WTC11 (cell line): ENCODE data around the gene HIVEP2. TPM values are rescaled to one million over a fixed set of nuclear protein-coding genes. Genes with fewer than 3 reads are reported as not detected.
A peak's percentile ranks its signal among the peaks of the same experiment; 100 is the strongest.

Source experiments
- ATAC-seq: fragments of 200-7000 bp; cut with Tn5 transposase; 2 replicates; pipeline ENCODE4 v1.10.0; 2021; ENCODE audit warnings: mild to moderate bottlenecking, moderate library complexity
- CTCF ChIA-PET: fragments of 300-600 bp; sonication (Branson Sonifier 250); formaldehyde crosslinking; loops from one replicate; lab custom pipeline; 2021; ENCODE audit warnings: antibody characterized with exemption; lab: Charles Lee
- POLR2A ChIA-PET: fragments of 350-600 bp; sonication (Branson Sonifier 250); formaldehyde crosslinking; loops from one replicate; lab custom pipeline; 2021; ENCODE audit warnings: antibody characterized with exemption; lab: Charles Lee
- DNase-seq: peaks from one replicate; pipeline ENCODE4 v3.0.0; 2021; ENCODE audit warnings: low spot score
- H3K27ac Mint-ChIP-seq: 2 replicates; pipeline ENCODE4 v1.8.0; 2021; ENCODE audit warnings: mixed read lengths
- H3K27me3 Mint-ChIP-seq: 2 replicates; pipeline ENCODE4 v1.8.0; 2021; ENCODE audit warnings: low read depth, mild to moderate bottlenecking, moderate library complexity, mixed read lengths
- H3K36me3 Mint-ChIP-seq: 2 replicates; pipeline ENCODE4 v1.8.0; 2021; ENCODE audit warnings: mixed read lengths
- H3K4me1 Mint-ChIP-seq: 2 replicates; pipeline ENCODE4 v1.8.0; 2022; ENCODE audit warnings: mixed read lengths
- H3K4me3 Mint-ChIP-seq: 2 replicates; pipeline ENCODE4 v1.8.0; 2021; ENCODE audit warnings: mild to moderate bottlenecking, moderate library complexity, mixed read lengths
- H3K9me3 Mint-ChIP-seq: 2 replicates; pipeline ENCODE4 v1.8.0; 2021; ENCODE audit warnings: mixed read lengths
- ARID4B ChIP-seq: sonication (generic); formaldehyde crosslinking; IDR thresholded peaks from 2 replicates; pipeline ENCODE4 v1.8.0; 2023; ENCODE audit warnings: missing genetic modification reagents, mild to moderate bottlenecking, borderline replicate concordance
- CREB1 ChIP-seq: sonication (generic); formaldehyde crosslinking; IDR thresholded peaks from 2 replicates; pipeline ENCODE4 v1.8.0; 2023; ENCODE audit warnings: mild to moderate bottlenecking, missing genetic modification reagents
- E2F4 ChIP-seq: sonication (generic); formaldehyde crosslinking; IDR thresholded peaks from 2 replicates; pipeline ENCODE4 v1.8.1; 2022; ENCODE audit warnings: low read depth, mild to moderate bottlenecking, moderate library complexity, missing genetic modification reagents, borderline replicate concordance
- ELF4 ChIP-seq: sonication (generic); formaldehyde crosslinking; IDR thresholded peaks from 2 replicates; pipeline ENCODE4 v1.8.1; 2022; ENCODE audit warnings: low read depth, mild to moderate bottlenecking, moderate library complexity, missing genetic modification reagents
- FOXK1 ChIP-seq: sonication (generic); formaldehyde crosslinking; IDR thresholded peaks from 2 replicates; pipeline ENCODE4 v1.8.0; 2022; ENCODE audit warnings: mild to moderate bottlenecking, moderate library complexity, missing genetic modification reagents
- GTF2I ChIP-seq: fragments of 250-450 bp; sonication (Bioruptor Pico); conservative IDR thresholded peaks from 2 replicates; pipeline ENCODE4 v1.4.0; 2021; ENCODE audit warnings: mild to moderate bottlenecking
- JUN ChIP-seq: sonication (generic); formaldehyde crosslinking; IDR thresholded peaks from 2 replicates; pipeline ENCODE4 v1.8.0; 2023; ENCODE audit warnings: mild to moderate bottlenecking, missing genetic modification reagents
- MYBL2 ChIP-seq: sonication (generic); formaldehyde crosslinking; IDR thresholded peaks from 2 replicates; pipeline ENCODE4 v1.8.1; 2023; ENCODE audit warnings: mild to moderate bottlenecking, moderate library complexity, missing genetic modification reagents
- NFE2L1 ChIP-seq: sonication (generic); formaldehyde crosslinking; IDR thresholded peaks from 2 replicates; pipeline ENCODE4 v1.8.1; 2023; ENCODE audit warnings: missing genetic modification reagents
- PRDM15 ChIP-seq: sonication (generic); formaldehyde crosslinking; IDR thresholded peaks from 2 replicates; pipeline ENCODE4 v1.8.0; 2022; ENCODE audit warnings: missing genetic modification reagents
- PRRX2 ChIP-seq: fragments of 250-450 bp; sonication (Bioruptor Pico); IDR thresholded peaks from 2 replicates; pipeline ENCODE4 v1.8.0; 2021; ENCODE audit warnings: mild to moderate bottlenecking
- SMAD4 ChIP-seq: sonication (generic); formaldehyde crosslinking; IDR thresholded peaks from 2 replicates; pipeline ENCODE4 v1.8.0; 2022; ENCODE audit warnings: mild to moderate bottlenecking, missing genetic modification reagents
- SP1 ChIP-seq: sonication (generic); formaldehyde crosslinking; conservative IDR thresholded peaks from 2 replicates; pipeline ENCODE4 v1.8.1; 2022; ENCODE audit warnings: missing genetic modification reagents
- STAT6 ChIP-seq: sonication (generic); formaldehyde crosslinking; conservative IDR thresholded peaks from 2 replicates; pipeline ENCODE4 v1.8.1; 2023; ENCODE audit warnings: mild to moderate bottlenecking, low read depth, missing genetic modification reagents, moderate library complexity
- ZNF138 ChIP-seq: sonication (generic); formaldehyde crosslinking; conservative IDR thresholded peaks from 2 replicates; pipeline ENCODE4 v1.8.1; 2022; ENCODE audit warnings: mild to moderate bottlenecking, moderate library complexity, missing genetic modification reagents
- ZNF263 ChIP-seq: sonication (generic); formaldehyde crosslinking; IDR thresholded peaks from 2 replicates; pipeline ENCODE4 v1.8.1; 2022; ENCODE audit warnings: low read depth, mild to moderate bottlenecking, moderate library complexity, missing genetic modification reagents
- ZNF396 ChIP-seq: fragments of 250-450 bp; sonication (Bioruptor Pico); IDR thresholded peaks from 2 replicates; pipeline ENCODE4 v1.8.0; 2021; ENCODE audit warnings: mild to moderate bottlenecking, moderate library complexity, borderline replicate concordance
- ZNF416 ChIP-seq: fragments of 250-450 bp; sonication (Bioruptor Pico); IDR thresholded peaks from 2 replicates; pipeline ENCODE4 v1.9.0; 2021; ENCODE audit warnings: mild to moderate bottlenecking, inconsistent platforms
- ZNF671 ChIP-seq: fragments of 250-450 bp; sonication (Bioruptor Pico); IDR thresholded peaks from 2 replicates; pipeline ENCODE4 v1.8.0; 2021; ENCODE audit warnings: mild to moderate bottlenecking
- total RNA-seq: library from RNA; stranded (reverse); gene quantifications from 3 replicates; pipeline ENCODE4 v1.2.3, GENCODE V29; 2021

HIVEP2 gene
- total RNA-seq, 1 experiment from 2014 or later, result 11.5 TPM

- no peak for TF ChIP-seq ARID4B (CRISPR knock-in tag)
- no peak for TF ChIP-seq ZNF263 (CRISPR knock-in tag)
- no peak for TF ChIP-seq STAT6 (CRISPR knock-in tag)
- TF ChIP-seq ELF4 (CRISPR knock-in tag), result no peak
- TF ChIP-seq CREB1 (CRISPR knock-in tag), result no peak
- no peak for TF ChIP-seq PRDM15 (CRISPR knock-in tag)
- no peak for TF ChIP-seq MYBL2
Measured at GRCh38 chr6:142749556-142749955, 195.4 kb downstream of the HIVEP2 start (continued).

GRCh38 chr6:142746524-142746923 is 198.5 kb downstream of the HIVEP2 start:
- Mint-ChIP-seq H3K36me3 (no peaks in the 10 kb centered on the region), H3K4me1 (peaks cover 9% of the 10 kb centered on the region; the same call in 1 of the 2 replicates), H3K27me3 (no peaks in the 10 kb centered on the region), H3K9me3 (no peaks in the 10 kb centered on the region), H3K27ac (no peak overlapping the region), H3K4me3 (no peak overlapping the region)
- DNase-seq (peak; percentile 59), ATAC-seq (peak; percentile 99)
- TF ChIP-seq ZNF138 (CRISPR knock-in tag), result no peak
- TF ChIP-seq JUN (CRISPR knock-in tag), result no peak
- TF ChIP-seq GTF2I (CRISPR knock-in tag), result no peak
- no peak for TF ChIP-seq SP1 (CRISPR knock-in tag)
- TF ChIP-seq ZNF263 (CRISPR knock-in tag), result no peak
- no peak for TF ChIP-seq FOXK1
- TF ChIP-seq NFE2L1, result no peak
- TF ChIP-seq SMAD4, result no peak
- ChIA-PET POLR2A (no interaction called here), CTCF (interaction anchor here (0.9 to 5.0 kb wide), 8 partner anchors 9 to 681 kb away, joined by 3 to 18 read pairs (median 3); no protein-coding TSS in a partner anchor)

- no peaks in the 10 kb centered on the region for H3K27me3 Mint-ChIP-seq
- H3K4me3 Mint-ChIP-seq, result no peak overlapping the region
- POLR2A ChIA-PET, result no interaction called here
- CTCF ChIA-PET, result no interaction called here
- ATAC-seq (no peak), DNase-seq (no peak)
- H3K4me1 Mint-ChIP-seq, result peaks cover 9% of the 10 kb centered on the region; the same call in 1 of the 2 replicates
- H3K9me3 Mint-ChIP-seq, result peaks cover 3% of the 10 kb centered on the region; the same call in 1 of the 2 replicates
- no peak for TF ChIP-seq JUN (CRISPR knock-in tag)
- no peak for TF ChIP-seq E2F4 (CRISPR knock-in tag)
- TF ChIP-seq ZNF396, result no peak
- no peak for TF ChIP-seq ZNF671
- TF ChIP-seq PRRX2 (CRISPR knock-in tag), result no peak
- TF ChIP-seq ZNF416 (CRISPR knock-in tag), result no peak
- no peaks in the 10 kb centered on the region for H3K36me3 Mint-ChIP-seq
- no peak overlapping the region for H3K27ac Mint-ChIP-seq
Measured at GRCh38 chr6:142744836-142745235, 200.1 kb downstream of the HIVEP2 start.
